NOMO-1 treated with DMSO at 0.1 percent for 48 hours (cell line): ENCODE data around the gene NDUFS7.

ENCODE experiments used
- DNase-seq: peaks from one replicate; lab custom pipeline; 2025; ENCODE audit not compliant: unreplicated experiment; lab: John Stamatoyannopoulos, UW

NDUFS7 gene

GRCh38 chr19:1383312-1384084 lies at the start of gene NDUFS7:
TSS of gene NDUFS7 (plus strand) at chr19:1383907. CDS start at chr19:1383927, 20 bp downstream.
- DNase-seq = peak; percentile 79

- DNase-seq = no peak
Observed at GRCh38 chr19:1336079-1336684, 47.5 kb upstream of the NDUFS7 start.

- DNase-seq = no peak
Observed at GRCh38 chr19:1340681-1341469, 42.8 kb upstream of the NDUFS7 start.

GRCh38 chr19:1343041-1343440 lies 40.7 kb upstream of the NDUFS7 start:
- DNase-seq = no peak

GRCh38 chr19:1349211-1349610 lies 34.5 kb upstream of the NDUFS7 start:
- no peak for DNase-seq

GRCh38 chr19:1350867-1351266 lies 32.8 kb upstream of the NDUFS7 start:
- DNase-seq = no peak

GRCh38 chr19:1351381-1351851 lies 32.3 kb upstream of the NDUFS7 start:
- no peak for DNase-seq

- no peak for DNase-seq
Observed at GRCh38 chr19:1353144-1353543, 30.6 kb upstream of the NDUFS7 start.

GRCh38 chr19:1354970-1355567 lies 28.6 kb upstream of the NDUFS7 start:
- DNase-seq = no peak

- no peak for DNase-seq
Observed at GRCh38 chr19:1355568-1356507, 27.9 kb upstream of the NDUFS7 start.

GRCh38 chr19:1356508-1356865 lies 27.2 kb upstream of the NDUFS7 start:
- DNase-seq = no peak

- no peak for DNase-seq
Observed at GRCh38 chr19:1357531-1358109, 26.1 kb upstream of the NDUFS7 start.

GRCh38 chr19:1360126-1360817 lies 23.4 kb upstream of the NDUFS7 start:
- DNase-seq = no peak

GRCh38 chr19:1360818-1361461 lies 22.8 kb upstream of the NDUFS7 start:
- peak; percentile 79 for DNase-seq

GRCh38 chr19:1361601-1362386 lies 21.9 kb upstream of the NDUFS7 start:
- DNase-seq = no peak

- DNase-seq = no peak
Observed at GRCh38 chr19:1362387-1363257, 21.1 kb upstream of the NDUFS7 start.

GRCh38 chr19:1363599-1363998 lies 20.1 kb upstream of the NDUFS7 start:
- DNase-seq = peak; percentile 57
